HEK293 (cell line): ENCODE measurements around the gene SUDS3.

ENCODE experiments used
- CTCF ChIA-PET: fragments of 350-600 bp; formaldehyde crosslinking; extraction: SDS; loops from one replicate; lab custom pipeline; 2021; ENCODE audit warnings: antibody characterized with exemption; lab: Yijun Ruan, JAX
- POLR2A ChIA-PET: fragments of 300-600 bp; formaldehyde crosslinking; extraction: SDS; loops from one replicate; lab custom pipeline; 2020; ENCODE audit warnings: antibody characterized with exemption, inconsistent platforms; lab: Yijun Ruan, JAX
- H3K27ac ChIP-seq: fragments of 200-500 bp; sonication (Bioruptor generic); 2 replicates; pipeline ENCODE4 v1.5.1; 2014; ENCODE audit warnings: low read depth, low read length, control low read depth, inconsistent platforms; ENCODE audit errors: extremely low read depth
- H3K36me3 ChIP-seq, 2 experiments: fragments of 200-500 bp in 1 of 2; sonication (Bioruptor generic) in 1 of 2; 1 replicate in 1 of 2; 2 replicates in 1 of 2; pipeline ENCODE4 v1.5.1; 2014 to 2017; ENCODE audit warnings: inconsistent platforms in 2 of 2, low read length in 2 of 2; ENCODE audit not compliant: control insufficient read depth in 2 of 2, insufficient read depth in 1 of 2
- H3K4me1 ChIP-seq: fragments of 200-500 bp; sonication (Bioruptor generic); 2 replicates; pipeline ENCODE4 v1.5.1; 2014; ENCODE audit warnings: mild to moderate bottlenecking, low read length, inconsistent platforms; ENCODE audit not compliant: control insufficient read depth, insufficient read depth
- H3K4me3 ChIP-seq: 2 replicates; pipeline ENCODE4 v1.5.1; 2011; ENCODE audit warnings: low read depth, mild to moderate bottlenecking, control low read depth, low read length, moderate library complexity
- H3K9me3 ChIP-seq: fragments of 200-500 bp; sonication (Bioruptor generic); 2 replicates; pipeline ENCODE4 v1.5.1; 2014; ENCODE audit warnings: low read depth, low read length, inconsistent platforms; ENCODE audit not compliant: control insufficient read depth, insufficient read depth
- BCL11A ChIP-seq: fragments of 450-650 bp; formaldehyde crosslinking; IDR thresholded peaks from 2 replicates; pipeline ENCODE4 v1.5.1; 2016; ENCODE audit warnings: low read depth, missing biosample characterization, missing genetic modification characterization
- FEZF1 ChIP-seq: fragments of 450-650 bp; formaldehyde crosslinking; IDR thresholded peaks from 2 replicates; pipeline ENCODE4 v1.5.1; 2016; ENCODE audit warnings: missing biosample characterization, missing genetic modification characterization
- GLIS1 ChIP-seq: fragments of 450-650 bp; formaldehyde crosslinking; IDR thresholded peaks from 2 replicates; pipeline ENCODE4 v1.5.1; 2016; ENCODE audit warnings: missing biosample characterization, missing genetic modification characterization
- GLIS2 ChIP-seq: fragments of 450-650 bp; formaldehyde crosslinking; IDR thresholded peaks from 2 replicates; pipeline ENCODE4 v1.5.1; 2016; ENCODE audit warnings: missing biosample characterization, missing genetic modification characterization
- HOXD13 ChIP-seq: sonication (generic); formaldehyde crosslinking; IDR thresholded peaks from 2 replicates; pipeline ENCODE4 v1.8.0; 2022; ENCODE audit warnings: missing genetic modification reagents, borderline replicate concordance
- KLF1 ChIP-seq: fragments of 450-650 bp; formaldehyde crosslinking; IDR thresholded peaks from 2 replicates; pipeline ENCODE4 v1.5.1; 2016; ENCODE audit warnings: missing biosample characterization, missing genetic modification characterization
- MEIS1 ChIP-seq: sonication (generic); formaldehyde crosslinking; IDR thresholded peaks from 2 replicates; pipeline ENCODE4 v1.8.1; 2022; ENCODE audit warnings: missing genetic modification reagents, mild to moderate bottlenecking, borderline replicate concordance
- SP2 ChIP-seq: fragments of 450-650 bp; formaldehyde crosslinking; IDR thresholded peaks from 2 replicates; pipeline ENCODE4 v1.5.1; 2016; ENCODE audit warnings: missing biosample characterization, missing genetic modification characterization
- SP3 ChIP-seq: fragments of 450-650 bp; formaldehyde crosslinking; IDR thresholded peaks from 2 replicates; pipeline ENCODE4 v1.5.1; 2016; ENCODE audit warnings: missing biosample characterization, missing genetic modification characterization
- ZBTB17 ChIP-seq: fragments of 450-650 bp; formaldehyde crosslinking; IDR thresholded peaks from 2 replicates; pipeline ENCODE4 v1.5.1; 2016; ENCODE audit warnings: missing biosample characterization, missing genetic modification characterization
- ZBTB20 ChIP-seq: fragments of 450-650 bp; formaldehyde crosslinking; IDR thresholded peaks from 2 replicates; pipeline ENCODE4 v1.5.1; 2016; ENCODE audit warnings: missing biosample characterization, missing genetic modification characterization
- ZBTB48 ChIP-seq: fragments of 450-650 bp; formaldehyde crosslinking; IDR thresholded peaks from 2 replicates; pipeline ENCODE4 v1.5.1; 2016; ENCODE audit warnings: missing biosample characterization, missing genetic modification characterization
- ZBTB8A ChIP-seq: fragments of 450-650 bp; formaldehyde crosslinking; IDR thresholded peaks from 2 replicates; pipeline ENCODE4 v1.5.1; 2016; ENCODE audit warnings: missing biosample characterization, missing genetic modification characterization
- ZEB2 ChIP-seq: fragments of 450-650 bp; formaldehyde crosslinking; IDR thresholded peaks from 2 replicates; pipeline ENCODE4 v1.5.1; 2016; ENCODE audit warnings: missing biosample characterization, missing genetic modification characterization
- ZFHX2 ChIP-seq: fragments of 450-650 bp; formaldehyde crosslinking; conservative IDR thresholded peaks from 2 replicates; pipeline ENCODE4 v1.5.1; 2016; ENCODE audit warnings: missing biosample characterization, missing genetic modification characterization
- ZIC2 ChIP-seq: fragments of 450-650 bp; formaldehyde crosslinking; IDR thresholded peaks from 2 replicates; pipeline ENCODE4 v1.5.1; 2016; ENCODE audit warnings: missing biosample characterization, missing genetic modification characterization
- ZNF23 ChIP-seq: fragments of 450-650 bp; formaldehyde crosslinking; IDR thresholded peaks from 2 replicates; pipeline ENCODE4 v1.5.1; 2016; ENCODE audit warnings: missing biosample characterization, missing genetic modification characterization, borderline replicate concordance
- ZNF24 ChIP-seq: fragments of 450-650 bp; formaldehyde crosslinking; IDR thresholded peaks from 2 replicates; pipeline ENCODE4 v1.5.1; 2016; ENCODE audit warnings: missing biosample characterization, missing genetic modification characterization
- ZNF335 ChIP-seq: fragments of 450-650 bp; formaldehyde crosslinking; conservative IDR thresholded peaks from 2 replicates; pipeline ENCODE4 v1.5.1; 2016; ENCODE audit warnings: missing biosample characterization, missing genetic modification characterization
- ZNF501 ChIP-seq: fragments of 450-650 bp; formaldehyde crosslinking; IDR thresholded peaks from 2 replicates; pipeline ENCODE4 v1.5.1; 2016; ENCODE audit warnings: missing biosample characterization, missing genetic modification characterization
- ZNF558 ChIP-seq: fragments of 450-650 bp; formaldehyde crosslinking; IDR thresholded peaks from 2 replicates; pipeline ENCODE4 v1.5.1; 2016; ENCODE audit warnings: missing biosample characterization, missing genetic modification characterization
- ZNF561 ChIP-seq: fragments of 450-650 bp; IDR thresholded peaks from 2 replicates; pipeline ENCODE4 v1.5.1; 2018; ENCODE audit warnings: missing biosample characterization, missing genetic modification characterization, borderline replicate concordance
- ZNF792 ChIP-seq: fragments of 450-650 bp; formaldehyde crosslinking; IDR thresholded peaks from 2 replicates; pipeline ENCODE4 v1.5.1; 2016; ENCODE audit warnings: missing biosample characterization, missing genetic modification characterization
- ZNF830 ChIP-seq: fragments of 450-650 bp; IDR thresholded peaks from 2 replicates; pipeline ENCODE4 v1.5.0; 2018; ENCODE audit warnings: missing biosample characterization, missing genetic modification characterization, low read depth, mild to moderate bottlenecking, moderate library complexity
- TF ChIP-seq, protein P1 (sequence below): fragments of 450-650 bp; formaldehyde crosslinking; IDR thresholded peaks from 2 replicates; pipeline ENCODE4 v1.5.1; 2017; ENCODE audit warnings: missing biosample characterization, missing genetic modification characterization
- TF ChIP-seq, protein P2 (sequence below): fragments of 450-650 bp; formaldehyde crosslinking; IDR thresholded peaks from 2 replicates; pipeline ENCODE4 v1.5.1; 2016; ENCODE audit warnings: missing biosample characterization, missing genetic modification characterization
- TF ChIP-seq, protein P3 (sequence below): fragments of 450-650 bp; formaldehyde crosslinking; IDR thresholded peaks from 2 replicates; pipeline ENCODE4 v1.5.1; 2016; ENCODE audit warnings: missing biosample characterization, missing genetic modification characterization
- TF ChIP-seq, protein P4 (sequence below): fragments of 450-650 bp; formaldehyde crosslinking; optimal IDR thresholded peaks from 2 replicates; pipeline ENCODE3; 2016; ENCODE audit warnings: missing biosample characterization, mild to moderate bottlenecking, missing genetic modification characterization

SUDS3 gene

DNA sequence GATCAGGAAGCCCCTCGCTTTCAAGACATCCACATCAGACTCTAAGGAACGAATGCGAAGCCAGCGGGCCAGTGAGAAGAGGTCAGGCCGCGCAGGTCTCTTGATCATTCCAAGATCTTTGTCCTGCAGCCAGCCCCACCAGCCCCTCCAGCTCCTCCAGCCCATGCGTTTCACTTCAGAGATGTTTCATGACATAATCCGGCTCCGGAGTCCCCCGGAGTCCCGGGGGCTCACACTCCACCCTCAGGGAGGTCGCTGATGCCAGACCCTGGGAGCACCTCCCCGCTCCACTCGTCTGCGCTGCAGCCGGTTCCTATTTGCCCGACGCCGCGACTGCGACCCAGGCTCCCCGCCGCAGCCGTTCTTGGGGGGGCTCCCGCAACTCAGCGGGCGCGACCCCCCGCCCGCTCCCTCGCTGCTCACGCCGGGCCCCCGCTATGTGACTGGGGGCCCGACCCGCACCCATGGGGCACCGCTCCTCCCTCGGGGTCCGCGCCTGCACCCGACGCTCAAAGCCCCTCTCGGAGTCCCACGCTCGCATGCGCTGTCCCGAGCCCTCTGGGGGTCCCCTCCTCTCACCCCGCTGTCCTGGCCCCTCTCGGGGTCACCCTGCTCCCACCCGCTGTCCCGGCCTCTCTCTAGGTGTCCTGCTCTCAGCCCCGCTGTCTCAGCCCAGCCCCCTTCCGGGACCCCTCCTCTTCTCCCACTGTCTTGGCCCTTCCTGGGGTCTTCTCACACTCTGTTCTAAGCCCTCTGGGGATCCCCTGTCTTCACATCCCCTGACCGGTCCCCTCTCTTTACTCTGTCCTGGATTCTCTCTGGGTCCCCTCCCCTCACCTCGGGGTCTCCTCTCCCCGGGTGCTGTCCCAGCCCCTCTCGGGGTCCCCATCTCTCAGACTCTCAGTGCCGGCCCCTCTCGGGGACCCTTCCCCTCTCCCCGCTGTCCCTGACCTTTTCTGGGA is 4.8 kb upstream of the SUDS3 start (continued):
- TF ChIP-seq, protein P1, sequence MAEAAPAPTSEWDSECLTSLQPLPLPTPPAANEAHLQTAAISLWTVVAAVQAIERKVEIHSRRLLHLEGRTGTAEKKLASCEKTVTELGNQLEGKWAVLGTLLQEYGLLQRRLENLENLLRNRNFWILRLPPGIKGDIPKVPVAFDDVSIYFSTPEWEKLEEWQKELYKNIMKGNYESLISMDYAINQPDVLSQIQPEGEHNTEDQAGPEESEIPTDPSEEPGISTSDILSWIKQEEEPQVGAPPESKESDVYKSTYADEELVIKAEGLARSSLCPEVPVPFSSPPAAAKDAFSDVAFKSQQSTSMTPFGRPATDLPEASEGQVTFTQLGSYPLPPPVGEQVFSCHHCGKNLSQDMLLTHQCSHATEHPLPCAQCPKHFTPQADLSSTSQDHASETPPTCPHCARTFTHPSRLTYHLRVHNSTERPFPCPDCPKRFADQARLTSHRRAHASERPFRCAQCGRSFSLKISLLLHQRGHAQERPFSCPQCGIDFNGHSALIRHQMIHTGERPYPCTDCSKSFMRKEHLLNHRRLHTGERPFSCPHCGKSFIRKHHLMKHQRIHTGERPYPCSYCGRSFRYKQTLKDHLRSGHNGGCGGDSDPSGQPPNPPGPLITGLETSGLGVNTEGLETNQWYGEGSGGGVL: peak; percentile 15; the same call in 1 of the 2 replicates
- peak; percentile 46; the same call in 1 of the 2 replicates for TF ChIP-seq ZBTB20 (tag by site-specific recombination)
- TF ChIP-seq ZNF335 (tag by site-specific recombination): peak; percentile 70
- 0 out of 2 replicates have a peak, but pooled peaks have one; percentile 41 for TF ChIP-seq ZBTB17 (tag by site-specific recombination)
- TF ChIP-seq GLIS2 (tag by site-specific recombination): peak; percentile 98
- TF ChIP-seq, protein P2, sequence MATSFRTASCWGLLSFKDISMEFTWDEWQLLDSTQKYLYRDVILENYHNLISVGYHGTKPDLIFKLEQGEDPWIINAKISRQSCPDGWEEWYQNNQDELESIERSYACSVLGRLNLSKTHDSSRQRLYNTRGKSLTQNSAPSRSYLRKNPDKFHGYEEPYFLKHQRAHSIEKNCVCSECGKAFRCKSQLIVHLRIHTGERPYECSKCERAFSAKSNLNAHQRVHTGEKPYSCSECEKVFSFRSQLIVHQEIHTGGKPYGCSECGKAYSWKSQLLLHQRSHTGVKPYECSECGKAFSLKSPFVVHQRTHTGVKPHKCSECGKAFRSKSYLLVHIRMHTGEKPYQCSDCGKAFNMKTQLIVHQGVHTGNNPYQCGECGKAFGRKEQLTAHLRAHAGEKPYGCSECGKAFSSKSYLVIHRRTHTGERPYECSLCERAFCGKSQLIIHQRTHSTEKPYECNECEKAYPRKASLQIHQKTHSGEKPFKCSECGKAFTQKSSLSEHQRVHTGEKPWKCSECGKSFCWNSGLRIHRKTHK: no peak
- peak; percentile 95 for TF ChIP-seq ZIC2
- no peak for TF ChIP-seq MEIS1 (CRISPR knock-in tag)

DNA sequence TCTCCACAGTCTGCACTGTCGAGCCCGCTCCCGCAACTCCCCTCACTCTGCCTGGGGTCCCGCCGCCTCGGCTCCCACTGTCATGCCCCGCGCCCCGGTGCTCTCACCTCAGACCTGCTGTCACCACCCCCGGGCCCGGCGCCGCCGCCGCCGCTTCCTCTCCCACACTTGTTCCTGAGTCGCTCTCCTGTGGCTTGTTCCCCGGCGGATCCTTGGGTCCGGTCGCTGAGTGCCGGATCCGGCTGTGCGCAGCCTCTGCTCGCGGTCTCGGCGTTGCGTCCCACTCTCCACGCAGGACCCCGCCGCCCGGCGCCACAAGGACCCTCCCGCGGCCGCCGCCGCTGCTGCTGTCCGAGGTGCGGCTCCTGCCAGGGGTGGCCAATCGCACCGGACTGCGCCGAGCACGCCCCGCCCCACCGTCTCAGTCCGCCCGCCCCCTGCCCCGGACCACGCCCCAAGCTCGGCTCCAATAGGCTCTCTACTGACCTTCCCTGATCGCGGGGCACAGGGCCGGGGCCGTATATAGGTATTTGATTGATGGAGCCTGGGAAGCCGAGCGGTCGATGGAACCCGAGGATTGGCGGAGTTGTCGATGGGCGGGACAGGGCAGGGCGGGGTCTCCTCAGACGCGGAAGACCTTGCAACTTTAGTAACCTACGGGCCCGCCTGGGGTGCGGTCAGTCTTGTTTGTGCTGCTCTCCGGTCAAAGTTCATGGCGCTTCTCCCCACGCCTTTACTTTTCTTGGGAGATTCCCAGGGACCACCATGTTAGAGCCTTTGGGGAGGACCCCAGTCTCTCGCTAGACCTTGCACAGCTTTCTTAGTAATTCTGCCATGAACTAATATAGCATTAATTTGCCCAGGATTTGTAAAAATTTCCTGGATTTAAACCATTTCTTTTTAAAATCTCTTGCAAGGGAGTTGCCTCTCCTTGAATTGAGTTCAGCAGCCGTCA is 3.5 kb upstream of the SUDS3 start, which contains the start of gene TAOK3:
Gene TAOK3 (minus strand): TSS at position 367 of the 955 bp plus-strand sequence. CDS start 117,340 bp downstream, outside the sequence.
- Histone ChIP-seq H3K4me3 (peak within 1 kb of the TSS; percentile 87), H3K9me3 (no peaks in the 10 kb centered on the region), H3K4me1 (no peaks in the 10 kb centered on the region), H3K36me3 (no peaks in the 10 kb centered on the region), H3K27ac (no peak within 1 kb of the TSS; the same call in 1 of the 2 replicates)
- ChIA-PET POLR2A (interaction anchor here (0.6 to 1.0 kb wide), 11 partner anchors 14 to 1248 kb away, joined by 3 to 8 read pairs (median 4); partner anchors contain the start of gene PEBP1), CTCF (interaction anchor here (0.9 to 6.9 kb wide), 4 partner anchors 74 to 252 kb away, joined by 4 to 67 read pairs (median 10); no protein-coding TSS in a partner anchor)
- TF ChIP-seq ZNF23 (tag by site-specific recombination): no peak
- 0 out of 2 replicates have a peak, but pooled peaks have one; percentile 19 for TF ChIP-seq BCL11A (tag by site-specific recombination)
- TF ChIP-seq ZNF792: 0 out of 2 replicates have a peak, but pooled peaks have one; percentile 63
- TF ChIP-seq, protein P3, sequence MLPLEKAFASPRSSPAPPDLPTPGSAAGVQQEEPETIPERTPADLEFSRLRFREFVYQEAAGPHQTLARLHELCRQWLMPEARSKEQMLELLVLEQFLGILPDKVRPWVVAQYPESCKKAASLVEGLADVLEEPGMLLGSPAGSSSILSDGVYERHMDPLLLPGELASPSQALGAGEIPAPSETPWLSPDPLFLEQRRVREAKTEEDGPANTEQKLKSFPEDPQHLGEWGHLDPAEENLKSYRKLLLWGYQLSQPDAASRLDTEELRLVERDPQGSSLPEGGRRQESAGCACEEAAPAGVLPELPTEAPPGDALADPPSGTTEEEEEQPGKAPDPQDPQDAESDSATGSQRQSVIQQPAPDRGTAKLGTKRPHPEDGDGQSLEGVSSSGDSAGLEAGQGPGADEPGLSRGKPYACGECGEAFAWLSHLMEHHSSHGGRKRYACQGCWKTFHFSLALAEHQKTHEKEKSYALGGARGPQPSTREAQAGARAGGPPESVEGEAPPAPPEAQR (tag by site-specific recombination): no peak
- no peak for TF ChIP-seq ZNF558 (tag by site-specific recombination)
- TF ChIP-seq ZNF24 (tag by site-specific recombination): no peak
- TF ChIP-seq ZEB2 (tag by site-specific recombination): peak; percentile 69
- no peak for TF ChIP-seq ZBTB8A (tag by site-specific recombination)
- TF ChIP-seq ZBTB48 (tag by site-specific recombination): peak; percentile 13; the same call in 1 of the 2 replicates
- TF ChIP-seq SP2 (tag by site-specific recombination): peak; percentile 87
- TF ChIP-seq ZFHX2 (tag by site-specific recombination): peak; percentile 58
- no peak for TF ChIP-seq FEZF1 (tag by site-specific recombination)
- peak; percentile 79 for TF ChIP-seq ZBTB20 (tag by site-specific recombination)
- TF ChIP-seq, protein P4, sequence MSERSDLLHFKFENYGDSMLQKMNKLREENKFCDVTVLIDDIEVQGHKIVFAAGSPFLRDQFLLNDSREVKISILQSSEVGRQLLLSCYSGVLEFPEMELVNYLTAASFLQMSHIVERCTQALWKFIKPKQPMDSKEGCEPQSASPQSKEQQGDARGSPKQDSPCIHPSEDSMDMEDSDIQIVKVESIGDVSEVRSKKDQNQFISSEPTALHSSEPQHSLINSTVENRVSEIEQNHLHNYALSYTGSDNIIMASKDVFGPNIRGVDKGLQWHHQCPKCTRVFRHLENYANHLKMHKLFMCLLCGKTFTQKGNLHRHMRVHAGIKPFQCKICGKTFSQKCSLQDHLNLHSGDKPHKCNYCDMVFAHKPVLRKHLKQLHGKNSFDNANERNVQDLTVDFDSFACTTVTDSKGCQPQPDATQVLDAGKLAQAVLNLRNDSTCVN (tag by site-specific recombination): peak; percentile 80
- 0 out of 2 replicates have a peak, but pooled peaks have one; percentile 33 for TF ChIP-seq ZNF561
- TF ChIP-seq ZNF335 (tag by site-specific recombination): peak; percentile 79
- TF ChIP-seq GLIS1 (tag by site-specific recombination): no peak; the same call in none of the 2 replicates
- TF ChIP-seq ZNF501: peak; percentile 48; the same call in 1 of the 2 replicates
- no peak for TF ChIP-seq ZNF830 (tag by site-specific recombination)
- TF ChIP-seq HOXD13: no peak
- peak; percentile 39; the same call in 1 of the 2 replicates for TF ChIP-seq KLF1 (tag by site-specific recombination)
- peak; percentile 92 for TF ChIP-seq SP3 (tag by site-specific recombination)
